GM12878 (cell line): ENCODE results near the gene SP6.

Experiments used
- ATF3 ChIP-seq: IDR thresholded peaks from 2 replicates; pipeline ENCODE4 v1.6.1; 2011; ENCODE audit warnings: low read depth, mild to moderate bottlenecking, low read length, moderate library complexity, borderline replicate concordance; ENCODE audit errors: extremely low read depth
- CREB1 ChIP-seq: IDR thresholded peaks from 2 replicates; pipeline ENCODE4 v1.6.1; 2012; ENCODE audit warnings: low read depth, mild to moderate bottlenecking, inconsistent platforms
- DPF2 ChIP-seq: fragments of 450-650 bp; IDR thresholded peaks from 2 replicates; pipeline ENCODE4 v1.6.1; 2017; ENCODE audit warnings: mild to moderate bottlenecking
- EGR1 ChIP-seq, 2 experiments: IDR thresholded peaks; 1 replicate in 1 of 2; 2 replicates in 1 of 2; pipeline ENCODE4 v1.6.1; 2011 to 2012; ENCODE audit warnings: low read depth in 2 of 2, low read length in 2 of 2, borderline replicate concordance in 1 of 2, mild to moderate bottlenecking in 1 of 2, moderate library complexity in 1 of 2
- IRF5 ChIP-seq: fragments of 450-650 bp; IDR thresholded peaks from 2 replicates; pipeline ENCODE4 v1.6.1; 2017; ENCODE audit warnings: borderline replicate concordance
- MXI1 ChIP-seq: fragments of 150-350 bp; IDR thresholded peaks from 2 replicates; pipeline ENCODE4 v1.6.1; 2011; ENCODE audit warnings: low read depth, mild to moderate bottlenecking, inconsistent platforms, low read length, improper control_type of control experiment
- SUZ12 ChIP-seq: fragments of 200-600 bp; sonication (generic); IDR thresholded peaks from one replicate; pipeline ENCODE4 v1.6.1; 2018; ENCODE audit warnings: antibody characterized with exemption, mild to moderate bottlenecking; ENCODE audit not compliant: unreplicated experiment
- ZNF24 ChIP-seq: fragments of 450-650 bp; IDR thresholded peaks from 2 replicates; pipeline ENCODE4 v1.6.1; 2017; ENCODE audit warnings: antibody characterized with exemption, mild to moderate bottlenecking

GRCh38 chr17:47862621-47863440, 11.9 kb upstream of the SP6 start:
- TF ChIP-seq EGR1 (IDR thresholded peaks at IDR 0.05; ENCODE audit: borderline replicate concordance in 1 of 2, low read depth in 2 of 2, low read length in 2 of 2) (no peak), MXI1 (no peak), ZNF24 (no peak), DPF2 (no peak), SUZ12 (no peak), ATF3 (no peak), IRF5 (no peak), CREB1 (no peak)
